HEK293 (cell line): ENCODE results near the gene DPEP1.

Experiments
- KLF1 ChIP-seq: fragments of 450-650 bp; formaldehyde crosslinking; IDR thresholded peaks from 2 replicates; pipeline ENCODE4 v1.5.1; 2016; ENCODE audit warnings: missing biosample characterization, missing genetic modification characterization
- KLF16 ChIP-seq: fragments of 450-650 bp; formaldehyde crosslinking; IDR thresholded peaks from 2 replicates; pipeline ENCODE4 v1.5.1; 2017; ENCODE audit warnings: missing biosample characterization, missing genetic modification characterization
- KLF7 ChIP-seq: fragments of 450-650 bp; formaldehyde crosslinking; IDR thresholded peaks from 2 replicates; pipeline ENCODE4 v1.5.1; 2016; ENCODE audit warnings: missing biosample characterization, missing genetic modification characterization, borderline replicate concordance
- KLF9 ChIP-seq: fragments of 450-650 bp; formaldehyde crosslinking; IDR thresholded peaks from 2 replicates; pipeline ENCODE4 v1.5.1; 2016; ENCODE audit warnings: missing biosample characterization, missing genetic modification characterization, low read depth
- MYNN ChIP-seq: fragments of 450-650 bp; formaldehyde crosslinking; IDR thresholded peaks from 2 replicates; pipeline ENCODE4 v1.5.1; 2016; ENCODE audit warnings: missing biosample characterization, missing genetic modification characterization, borderline replicate concordance
- MZF1 ChIP-seq: fragments of 450-650 bp; formaldehyde crosslinking; IDR thresholded peaks from 2 replicates; pipeline ENCODE4 v1.5.1; 2017; ENCODE audit warnings: missing biosample characterization, missing genetic modification characterization, borderline replicate concordance
- SCRT2 ChIP-seq: fragments of 450-650 bp; formaldehyde crosslinking; IDR thresholded peaks from 2 replicates; pipeline ENCODE4 v1.5.1; 2016; ENCODE audit warnings: missing biosample characterization, missing genetic modification characterization
- SP2 ChIP-seq: fragments of 450-650 bp; formaldehyde crosslinking; IDR thresholded peaks from 2 replicates; pipeline ENCODE4 v1.5.1; 2016; ENCODE audit warnings: missing biosample characterization, missing genetic modification characterization
- YY2 ChIP-seq: fragments of 450-650 bp; formaldehyde crosslinking; IDR thresholded peaks from 2 replicates; pipeline ENCODE4 v1.5.1; 2016; ENCODE audit warnings: missing biosample characterization, missing genetic modification characterization
- ZBTB7A ChIP-seq: fragments of 450-650 bp; formaldehyde crosslinking; IDR thresholded peaks from 2 replicates; pipeline ENCODE4 v1.5.1; 2016; ENCODE audit warnings: low read depth, missing biosample characterization, missing genetic modification characterization
- ZBTB8A ChIP-seq: fragments of 450-650 bp; formaldehyde crosslinking; IDR thresholded peaks from 2 replicates; pipeline ENCODE4 v1.5.1; 2016; ENCODE audit warnings: missing biosample characterization, missing genetic modification characterization
- ZFHX2 ChIP-seq: fragments of 450-650 bp; formaldehyde crosslinking; conservative IDR thresholded peaks from 2 replicates; pipeline ENCODE4 v1.5.1; 2016; ENCODE audit warnings: missing biosample characterization, missing genetic modification characterization
- ZNF19 ChIP-seq: fragments of 450-650 bp; formaldehyde crosslinking; IDR thresholded peaks from 2 replicates; pipeline ENCODE4; 2016; ENCODE audit warnings: missing biosample characterization, missing genetic modification characterization, low read depth
- ZNF2 ChIP-seq: fragments of 450-650 bp; formaldehyde crosslinking; IDR thresholded peaks from 2 replicates; pipeline ENCODE4 v1.5.1; 2016; ENCODE audit warnings: missing biosample characterization, missing genetic modification characterization
- ZNF335 ChIP-seq: fragments of 450-650 bp; formaldehyde crosslinking; conservative IDR thresholded peaks from 2 replicates; pipeline ENCODE4 v1.5.1; 2016; ENCODE audit warnings: missing biosample characterization, missing genetic modification characterization
- ZNF426 ChIP-seq: fragments of 450-650 bp; formaldehyde crosslinking; IDR thresholded peaks from 2 replicates; pipeline ENCODE4 v1.5.1; 2017; ENCODE audit warnings: missing biosample characterization, missing genetic modification characterization, mild to moderate bottlenecking, inconsistent platforms, moderate library complexity
- ZNF48 ChIP-seq: fragments of 450-650 bp; formaldehyde crosslinking; IDR thresholded peaks from 2 replicates; pipeline ENCODE4 v1.5.1; 2016; ENCODE audit warnings: missing biosample characterization, missing genetic modification characterization
- ZNF561 ChIP-seq: fragments of 450-650 bp; IDR thresholded peaks from 2 replicates; pipeline ENCODE4 v1.5.1; 2018; ENCODE audit warnings: missing biosample characterization, missing genetic modification characterization, borderline replicate concordance
- ZNF585B ChIP-seq: fragments of 450-650 bp; formaldehyde crosslinking; IDR thresholded peaks from 2 replicates; pipeline ENCODE4 v1.5.1; 2016; ENCODE audit warnings: missing biosample characterization, missing genetic modification characterization
- ZNF629 ChIP-seq: fragments of 450-650 bp; formaldehyde crosslinking; IDR thresholded peaks from 2 replicates; pipeline ENCODE4 v1.5.1; 2017; ENCODE audit warnings: missing biosample characterization, missing genetic modification characterization
- ZNF76 ChIP-seq: fragments of 450-650 bp; formaldehyde crosslinking; IDR thresholded peaks from 2 replicates; pipeline ENCODE4; 2016; ENCODE audit warnings: low read depth, missing biosample characterization, missing genetic modification characterization, borderline replicate concordance
- ZSCAN30 ChIP-seq: fragments of 450-650 bp; IDR thresholded peaks from 2 replicates; pipeline ENCODE4 v1.5.1; 2018; ENCODE audit warnings: missing biosample characterization, mild to moderate bottlenecking, missing genetic modification characterization, moderate library complexity
- ZXDB ChIP-seq: fragments of 450-650 bp; formaldehyde crosslinking; IDR thresholded peaks from 2 replicates; pipeline ENCODE4 v1.5.1; 2016; ENCODE audit warnings: missing biosample characterization, missing genetic modification characterization
- TF ChIP-seq, protein P1 (sequence below): fragments of 450-650 bp; formaldehyde crosslinking; IDR thresholded peaks from 2 replicates; pipeline ENCODE4 v1.5.1; 2016; ENCODE audit warnings: missing biosample characterization, missing genetic modification characterization
- TF ChIP-seq, protein P2 (sequence below): fragments of 450-650 bp; formaldehyde crosslinking; IDR thresholded peaks from 2 replicates; pipeline ENCODE4 v1.5.1; 2016; ENCODE audit warnings: missing biosample characterization, missing genetic modification characterization
- TF ChIP-seq, protein P3 (sequence below): sonication (generic); formaldehyde crosslinking; IDR thresholded peaks from 2 replicates; pipeline ENCODE4 v1.8.1; 2022; ENCODE audit warnings: mild to moderate bottlenecking, moderate library complexity, missing genetic modification reagents
- TF ChIP-seq, protein P4 (sequence below): fragments of 450-650 bp; formaldehyde crosslinking; optimal IDR thresholded peaks from 2 replicates; pipeline ENCODE3; 2016; ENCODE audit warnings: missing biosample characterization, mild to moderate bottlenecking, missing genetic modification characterization
- TF ChIP-seq, protein P5 (sequence below): fragments of 450-650 bp; formaldehyde crosslinking; IDR thresholded peaks from 2 replicates; pipeline ENCODE4 v1.5.1; 2016; ENCODE audit warnings: missing biosample characterization, missing genetic modification characterization

The DPEP1 gene

DNA sequence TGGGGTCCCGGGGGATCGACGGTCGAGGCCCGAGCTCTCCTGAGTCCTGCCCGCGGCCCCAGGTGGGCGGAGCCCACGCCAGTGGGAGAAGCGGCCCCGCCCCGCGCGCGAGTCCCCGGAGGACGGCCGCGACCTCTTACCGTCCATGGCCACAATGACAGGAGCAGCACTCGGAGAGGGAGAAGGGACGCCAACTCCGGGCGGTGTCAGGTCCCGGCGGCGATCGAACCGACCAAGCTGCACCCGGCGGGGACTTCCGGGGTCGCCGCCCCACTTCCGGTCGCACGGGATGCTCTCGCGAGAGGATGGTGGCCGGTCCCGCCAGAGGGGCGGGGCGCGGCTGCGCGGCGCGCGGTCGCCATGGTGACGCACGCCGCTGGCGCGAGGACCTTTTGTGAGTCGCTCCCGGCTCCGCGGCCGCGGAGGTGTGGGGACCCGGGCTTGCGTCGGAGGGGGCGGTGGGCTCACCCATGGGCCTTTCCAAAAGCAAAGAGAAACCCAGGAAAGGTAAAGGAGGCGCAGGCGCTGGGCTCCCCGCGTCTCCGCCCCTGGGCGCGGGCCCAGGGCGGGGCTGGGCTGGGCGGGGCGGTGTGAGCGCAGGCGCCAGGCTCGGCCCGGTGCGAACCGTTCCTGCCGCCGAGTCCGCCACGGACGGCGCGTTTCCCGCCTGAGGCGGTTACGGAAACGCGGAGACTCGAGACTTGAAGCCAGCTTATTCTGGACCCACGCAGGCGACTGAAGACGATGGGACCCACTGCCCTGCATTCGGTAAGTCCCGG is 44.2 kb downstream of the DPEP1 start, which contains the start of the genes CHMP1A and SPATA33 (continued):
- TF ChIP-seq, protein P1, sequence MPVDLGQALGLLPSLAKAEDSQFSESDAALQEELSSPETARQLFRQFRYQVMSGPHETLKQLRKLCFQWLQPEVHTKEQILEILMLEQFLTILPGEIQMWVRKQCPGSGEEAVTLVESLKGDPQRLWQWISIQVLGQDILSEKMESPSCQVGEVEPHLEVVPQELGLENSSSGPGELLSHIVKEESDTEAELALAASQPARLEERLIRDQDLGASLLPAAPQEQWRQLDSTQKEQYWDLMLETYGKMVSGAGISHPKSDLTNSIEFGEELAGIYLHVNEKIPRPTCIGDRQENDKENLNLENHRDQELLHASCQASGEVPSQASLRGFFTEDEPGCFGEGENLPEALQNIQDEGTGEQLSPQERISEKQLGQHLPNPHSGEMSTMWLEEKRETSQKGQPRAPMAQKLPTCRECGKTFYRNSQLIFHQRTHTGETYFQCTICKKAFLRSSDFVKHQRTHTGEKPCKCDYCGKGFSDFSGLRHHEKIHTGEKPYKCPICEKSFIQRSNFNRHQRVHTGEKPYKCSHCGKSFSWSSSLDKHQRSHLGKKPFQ = peak; percentile 59
- TF ChIP-seq ZFHX2 (tag by site-specific recombination) (peak; percentile 44; the same call in 1 of the 2 replicates), ZNF76 (peak; percentile 61; the same call in 1 of the 2 replicates), SP2 (peak; percentile 83), ZNF585B (tag by site-specific recombination) (peak; percentile 44), ZXDB (peak; percentile 82), MYNN (tag by site-specific recombination) (no peak), MZF1 (tag by site-specific recombination) (0 out of 2 replicates have a peak, but pooled peaks have one; percentile 25), YY2 (tag by site-specific recombination) (peak; percentile 45; the same call in 1 of the 2 replicates), KLF7 (peak; percentile 85; the same call in 1 of the 2 replicates), ZNF335 (peak; percentile 95), KLF16 (tag by site-specific recombination) (peak; percentile 96), KLF9 (tag by site-specific recombination) (peak; percentile 95), ZNF561 (tag by site-specific recombination) (peak; percentile 64; the same call in 1 of the 2 replicates), ZNF426 (tag by site-specific recombination) (no peak), ZNF48 (no peak), ZBTB7A (peak; percentile 79; the same call in 1 of the 2 replicates), KLF1 (tag by site-specific recombination) (peak; percentile 82), ZBTB8A (no peak; the same call in 1 of the 2 replicates), ZNF2 (tag by site-specific recombination) (peak; percentile 92), SCRT2 (tag by site-specific recombination) (no peak), ZSCAN30 (tag by site-specific recombination) (peak; percentile 23), ZNF19 (tag by site-specific recombination) (no peak), ZNF629 (tag by site-specific recombination) (0 out of 2 replicates have a peak, but pooled peaks have one; percentile 27)
- TF ChIP-seq, protein P2, sequence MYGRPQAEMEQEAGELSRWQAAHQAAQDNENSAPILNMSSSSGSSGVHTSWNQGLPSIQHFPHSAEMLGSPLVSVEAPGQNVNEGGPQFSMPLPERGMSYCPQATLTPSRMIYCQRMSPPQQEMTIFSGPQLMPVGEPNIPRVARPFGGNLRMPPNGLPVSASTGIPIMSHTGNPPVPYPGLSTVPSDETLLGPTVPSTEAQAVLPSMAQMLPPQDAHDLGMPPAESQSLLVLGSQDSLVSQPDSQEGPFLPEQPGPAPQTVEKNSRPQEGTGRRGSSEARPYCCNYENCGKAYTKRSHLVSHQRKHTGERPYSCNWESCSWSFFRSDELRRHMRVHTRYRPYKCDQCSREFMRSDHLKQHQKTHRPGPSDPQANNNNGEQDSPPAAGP (tag by site-specific recombination) = no peak
- TF ChIP-seq, protein P3, sequence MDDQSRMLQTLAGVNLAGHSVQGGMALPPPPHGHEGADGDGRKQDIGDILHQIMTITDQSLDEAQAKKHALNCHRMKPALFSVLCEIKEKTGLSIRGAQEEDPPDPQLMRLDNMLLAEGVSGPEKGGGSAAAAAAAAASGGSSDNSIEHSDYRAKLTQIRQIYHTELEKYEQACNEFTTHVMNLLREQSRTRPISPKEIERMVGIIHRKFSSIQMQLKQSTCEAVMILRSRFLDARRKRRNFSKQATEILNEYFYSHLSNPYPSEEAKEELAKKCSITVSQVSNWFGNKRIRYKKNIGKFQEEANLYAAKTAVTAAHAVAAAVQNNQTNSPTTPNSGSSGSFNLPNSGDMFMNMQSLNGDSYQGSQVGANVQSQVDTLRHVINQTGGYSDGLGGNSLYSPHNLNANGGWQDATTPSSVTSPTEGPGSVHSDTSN (CRISPR knock-in tag) = peak; percentile 60
- TF ChIP-seq, protein P4, sequence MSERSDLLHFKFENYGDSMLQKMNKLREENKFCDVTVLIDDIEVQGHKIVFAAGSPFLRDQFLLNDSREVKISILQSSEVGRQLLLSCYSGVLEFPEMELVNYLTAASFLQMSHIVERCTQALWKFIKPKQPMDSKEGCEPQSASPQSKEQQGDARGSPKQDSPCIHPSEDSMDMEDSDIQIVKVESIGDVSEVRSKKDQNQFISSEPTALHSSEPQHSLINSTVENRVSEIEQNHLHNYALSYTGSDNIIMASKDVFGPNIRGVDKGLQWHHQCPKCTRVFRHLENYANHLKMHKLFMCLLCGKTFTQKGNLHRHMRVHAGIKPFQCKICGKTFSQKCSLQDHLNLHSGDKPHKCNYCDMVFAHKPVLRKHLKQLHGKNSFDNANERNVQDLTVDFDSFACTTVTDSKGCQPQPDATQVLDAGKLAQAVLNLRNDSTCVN (tag by site-specific recombination) = peak; percentile 81
- TF ChIP-seq, protein P5, sequence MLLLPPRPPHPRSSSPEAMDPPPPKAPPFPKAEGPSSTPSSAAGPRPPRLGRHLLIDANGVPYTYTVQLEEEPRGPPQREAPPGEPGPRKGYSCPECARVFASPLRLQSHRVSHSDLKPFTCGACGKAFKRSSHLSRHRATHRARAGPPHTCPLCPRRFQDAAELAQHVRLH (tag by site-specific recombination) = peak; percentile 98
